IMR-90 (cell line): Measurements from ENCODE around the gene PRLR. TPM values are rescaled to one million over a fixed set of nuclear protein-coding genes. Genes with fewer than 3 reads are reported as not detected.
A peak's percentile ranks its signal among the peaks of the same experiment; 100 is the strongest.

Source experiments
- ATAC-seq: fragments of 200-7000 bp; cut with Tn5 transposase; 2 replicates; pipeline ENCODE4 v1.9.1; 2020; ENCODE audit warnings: low read depth, mild to moderate bottlenecking, moderate library complexity
- BruUV-seq: library from RNA; stranded (reverse); fragments of 400-500 nt; replicated peaks from 2 replicates; lab custom pipeline; 2021; lab: Mats Ljungman, UMichigan
- CTCF ChIA-PET: fragments of 300-600 bp; formaldehyde crosslinking; extraction: SDS; loops from one replicate; lab custom pipeline; 2021; ENCODE audit warnings: antibody characterized with exemption; lab: Yijun Ruan, JAX
- POLR2A ChIA-PET: fragments of 300-600 bp; sonication (Branson Sonifier 250); formaldehyde crosslinking; loops from one replicate; lab custom pipeline; 2022; ENCODE audit warnings: antibody characterized with exemption; ENCODE audit not compliant: unreplicated experiment; lab: Charles Lee
- DNase-seq: peaks from one replicate; pipeline ENCODE4 v3.0.0; 2013
- H2AFZ ChIP-seq: replicated peaks from 2 replicates; pipeline ENCODE3; 2013; ENCODE audit warnings: low read length, mild to moderate bottlenecking; ENCODE audit not compliant: poor library complexity
- H2AK5ac ChIP-seq: 2 replicates; pipeline ENCODE4 v1.6.1; 2013; ENCODE audit warnings: low read depth, low read length, inconsistent platforms
- H2AK9ac ChIP-seq: replicated peaks from 2 replicates; pipeline ENCODE3; 2013; ENCODE audit warnings: mild to moderate bottlenecking, low read depth, low read length, moderate library complexity; ENCODE audit not compliant: poor library complexity
- H2BK120ac ChIP-seq: 2 replicates; pipeline ENCODE4 v1.6.1; 2013; ENCODE audit warnings: low read depth, low read length, inconsistent platforms
- H2BK15ac ChIP-seq: 3 replicates; pipeline ENCODE4 v1.6.1; 2013; ENCODE audit warnings: low read depth, low read length, inconsistent platforms
- H2BK20ac ChIP-seq: 2 replicates; pipeline ENCODE4 v1.6.1; 2013; ENCODE audit warnings: low read depth, mild to moderate bottlenecking, inconsistent platforms, low read length, moderate library complexity
- H2BK5ac ChIP-seq: 2 replicates; pipeline ENCODE4 v1.6.1; 2013; ENCODE audit warnings: mild to moderate bottlenecking, low read depth, low read length, inconsistent platforms; ENCODE audit not compliant: poor library complexity, severe bottlenecking
- H3K14ac ChIP-seq: replicated peaks from 2 replicates; pipeline ENCODE4 v1.6.1; 2013; ENCODE audit warnings: low read depth, low read length, inconsistent platforms
- H3K18ac ChIP-seq: 2 replicates; pipeline ENCODE4 v1.6.1; 2013; ENCODE audit warnings: low read depth, low read length, control low read depth
- H3K23ac ChIP-seq: 2 replicates; pipeline ENCODE4 v1.6.1; 2013; ENCODE audit warnings: low read depth, low read length, inconsistent platforms
- H3K27ac ChIP-seq: 2 replicates; pipeline ENCODE4 v1.5.1; 2013; ENCODE audit warnings: mild to moderate bottlenecking, control low read depth, low read length; ENCODE audit not compliant: insufficient read depth
- H3K27me3 ChIP-seq: 2 replicates; pipeline ENCODE4 v1.6.1; 2013; ENCODE audit warnings: low read length; ENCODE audit not compliant: control insufficient read depth, insufficient read depth
- H3K36me3 ChIP-seq: 2 replicates; pipeline ENCODE4 v1.6.1; 2013; ENCODE audit warnings: low read length, mixed read lengths; ENCODE audit not compliant: control insufficient read depth, insufficient read depth
- H3K4ac ChIP-seq: 2 replicates; pipeline ENCODE4 v1.6.1; 2013; ENCODE audit warnings: low read depth, low read length, inconsistent platforms
- H3K4me1 ChIP-seq: 2 replicates; pipeline ENCODE4 v1.6.1; 2013; ENCODE audit warnings: low read length, mixed read lengths; ENCODE audit not compliant: control insufficient read depth, insufficient read depth
- H3K4me2 ChIP-seq: 2 replicates; pipeline ENCODE4 v1.6.1; 2013; ENCODE audit warnings: low read depth, mild to moderate bottlenecking, control low read depth, low read length, moderate library complexity
- H3K4me3 ChIP-seq: 2 replicates; pipeline ENCODE4 v1.5.1; 2013; ENCODE audit warnings: low read depth, mild to moderate bottlenecking, control low read depth, low read length, moderate library complexity; ENCODE audit not compliant: insufficient read depth
- H3K56ac ChIP-seq: 2 replicates; pipeline ENCODE4 v1.6.1; 2013; ENCODE audit warnings: low read length, inconsistent platforms; ENCODE audit not compliant: insufficient read depth; ENCODE audit errors: extremely low read depth
- H3K79me1 ChIP-seq, 2 experiments: 2 replicates each; pipeline ENCODE4 v1.6.1; 2013; ENCODE audit warnings: low read length in 2 of 2, inconsistent platforms in 1 of 2, low read depth in 1 of 2
- H3K9ac ChIP-seq: 2 replicates; pipeline ENCODE4 v1.6.1; 2013; ENCODE audit warnings: low read depth, low read length, control low read depth
- H3K9me1 ChIP-seq: 2 replicates; pipeline ENCODE4 v1.6.1; 2013; ENCODE audit warnings: low read length, inconsistent platforms; ENCODE audit not compliant: insufficient read depth
- H3K9me3 ChIP-seq: 2 replicates; pipeline ENCODE4 v1.6.1; 2013; ENCODE audit warnings: low read length; ENCODE audit not compliant: control insufficient read depth, insufficient read depth
- H4K20me1 ChIP-seq: 2 replicates; pipeline ENCODE4 v1.6.1; 2013; ENCODE audit warnings: low read length, inconsistent platforms; ENCODE audit not compliant: insufficient read depth
- H4K5ac ChIP-seq: 2 replicates; pipeline ENCODE4 v1.6.1; 2013; ENCODE audit warnings: mild to moderate bottlenecking, low read depth, low read length, control low read depth
- H4K8ac ChIP-seq, 2 experiments: 2 replicates each; pipeline ENCODE4 v1.6.1; 2013; ENCODE audit warnings: low read depth in 2 of 2, low read length in 2 of 2, control low read depth in 1 of 2, inconsistent platforms in 1 of 2
- H4K91ac ChIP-seq: 2 replicates; pipeline ENCODE4 v1.6.1; 2013; ENCODE audit warnings: low read depth, low read length, inconsistent platforms; ENCODE audit not compliant: insufficient read depth
- BHLHE40 ChIP-seq: fragments of 150-350 bp; IDR thresholded peaks from 2 replicates; pipeline ENCODE4 v1.6.1; 2016; ENCODE audit warnings: mild to moderate bottlenecking, low read depth, low read length
- CEBPB ChIP-seq: IDR thresholded peaks from 2 replicates; pipeline ENCODE4 v1.6.1; 2012; ENCODE audit warnings: low read depth, low read length, improper control_type of control experiment
- CHD1 ChIP-seq: IDR thresholded peaks from 2 replicates; pipeline ENCODE4 v1.6.1; 2012; ENCODE audit warnings: low read depth, low read length, improper control_type of control experiment
- FOS ChIP-seq: fragments of 150-350 bp; IDR thresholded peaks from 2 replicates; pipeline ENCODE4 v1.6.1; 2016; ENCODE audit warnings: low read depth, low read length
- MAFK ChIP-seq: IDR thresholded peaks from 2 replicates; pipeline ENCODE4 v1.6.1; 2012; ENCODE audit warnings: low read depth, low read length, improper control_type of control experiment
- MAZ ChIP-seq: IDR thresholded peaks from 2 replicates; pipeline ENCODE4 v1.6.1; 2012; ENCODE audit warnings: low read depth, mild to moderate bottlenecking, low read length, improper control_type of control experiment, moderate library complexity, borderline replicate concordance
- MXI1 ChIP-seq: IDR thresholded peaks from 2 replicates; pipeline ENCODE4 v1.6.1; 2012; ENCODE audit warnings: low read depth, mild to moderate bottlenecking, low read length, moderate library complexity, borderline replicate concordance
- NFE2L2 ChIP-seq: fragments of 150-350 bp; IDR thresholded peaks from 2 replicates; pipeline ENCODE4 v1.6.1; 2016; ENCODE audit warnings: low read depth, mild to moderate bottlenecking, low read length
- POLR2A ChIP-seq: IDR thresholded peaks from 2 replicates; pipeline ENCODE4 v1.6.1; 2012; ENCODE audit warnings: mild to moderate bottlenecking, low read depth, low read length
- RAD21 ChIP-seq: IDR thresholded peaks from 2 replicates; pipeline ENCODE4 v1.6.1; 2012; ENCODE audit warnings: low read length, improper control_type of control experiment
- RCOR1 ChIP-seq: IDR thresholded peaks from 2 replicates; pipeline ENCODE4 v1.6.1; 2012; ENCODE audit warnings: mild to moderate bottlenecking, low read length, improper control_type of control experiment; ENCODE audit not compliant: insufficient replicate concordance
- RFX5 ChIP-seq: IDR thresholded peaks from 2 replicates; pipeline ENCODE4 v1.8.0; 2012; ENCODE audit warnings: low read depth, mild to moderate bottlenecking, low read length, moderate library complexity
- SMC3 ChIP-seq: fragments of 150-350 bp; IDR thresholded peaks from 2 replicates; pipeline ENCODE4 v1.6.1; 2016; ENCODE audit warnings: low read depth, mild to moderate bottlenecking, antibody characterized with exemption, low read length, moderate library complexity
- WGBS, 2 experiments: methylation state at CpG; one replicate each; pipeline versions ENCODE4 v1.1.5 to v1.1.7; 2013; ENCODE audit warnings: missing lambda C conversion rate in 2 of 2; ENCODE audit not compliant: insufficient read length in 1 of 2; ENCODE audit errors: extremely low coverage in 2 of 2; 5-methylcytosine and 5-hydroxymethylcytosine counted together
- dilution Hi-C: fragments of 300-500 bp; cut with HindIII; formaldehyde crosslinking; loops from one replicate; pipeline ENCODE4 v1.14.3; 2018; ENCODE audit warnings: low sequenced_read_pairs; ENCODE audit not compliant: unreplicated experiment
- in situ Hi-C: fragments of 300-500 bp; cut with MboI; formaldehyde crosslinking; loops from 3 replicates; pipeline ENCODE4 v1.14.3; 2019; ENCODE audit warnings: low sequenced_read_pairs, inconsistent platforms, mixed read lengths
- intact Hi-C: fragments of 100-400 bp; cut with micrococcal nuclease; formaldehyde crosslinking; loops from 2 replicates; pipeline ENCODE4 v1.10.0; 2022
- polyA plus RNA-seq, 3 experiments: library from polyadenylated mRNA; depleted of rRNA; stranded (reverse); fragments of >200 nt; gene quantifications; 2 replicates each; pipeline ENCODE4 v1.2.3, GENCODE V29; 2012; ENCODE audit warnings: low replicate concordance in 1 of 3
- total RNA-seq: library from RNA; depleted of rRNA; stranded (reverse); fragments of >200 nt; gene quantifications from 2 replicates; pipeline ENCODE4 v1.2.3, GENCODE V29; 2012
- TF ChIP-seq, protein P1 (sequence below): fragments of 150-350 bp; IDR thresholded peaks from 2 replicates; pipeline ENCODE4 v1.6.1; 2016; ENCODE audit warnings: low read depth, mild to moderate bottlenecking, low read length, moderate library complexity, borderline replicate concordance
- TF ChIP-seq, protein P2 (sequence below): fragments of 150-350 bp; IDR thresholded peaks from 2 replicates; pipeline ENCODE4 v1.6.1; 2017; ENCODE audit warnings: mild to moderate bottlenecking, antibody characterized with exemption, low read length, low read depth
- TF ChIP-seq, protein P3 (sequence below): conservative IDR thresholded peaks from 2 replicates; pipeline ENCODE4 v1.5.1; 2012; ENCODE audit warnings: mild to moderate bottlenecking, low read depth, low read length, improper control_type of control experiment

The PRLR gene
- total and polyA plus RNA-seq, 2 of the 4 experiments (the other 2 are of a cell fraction) = 0.24 to 0.54 TPM

DNA sequence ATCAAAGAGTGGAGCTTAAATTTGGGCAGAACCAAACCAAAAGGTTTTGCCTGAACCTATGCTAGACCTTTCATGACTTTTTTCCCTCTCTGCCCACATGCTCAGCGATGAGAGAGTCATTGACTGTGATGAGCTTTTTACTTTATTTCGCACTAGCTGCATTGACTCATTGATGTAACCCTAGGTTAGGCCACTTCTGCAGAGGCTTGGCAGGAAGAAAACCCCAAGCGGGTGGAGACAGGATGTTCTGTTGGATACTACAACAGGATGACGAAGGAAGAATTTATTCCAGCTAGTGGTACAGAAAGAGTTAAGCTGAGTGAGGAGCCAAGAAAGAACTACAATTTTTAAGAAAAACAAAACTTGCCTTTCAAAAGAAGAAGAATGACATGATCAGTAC lies 201.0 kb downstream of the PRLR start:
- POLR2A ChIA-PET = no interaction called here

More for the DNA sequence above, 201.0 kb downstream of the PRLR start:
- Histone ChIP-seq H4K5ac (no peak overlapping the region), H3K14ac (no peak overlapping the region), H3K4ac (no peak overlapping the region), H3K23ac (no peak overlapping the region), H2BK120ac (0 out of 2 replicates have a peak overlapping the region, but pooled peaks have one; percentile 13), H2AFZ (no peak overlapping the region), H4K8ac (peak overlapping the region in 1 of 2 experiments; percentile 51; a peak in 1 of 4 replicates), H3K4me3 (no peak overlapping the region), H3K9ac (no peak overlapping the region), H2AK9ac (no peak overlapping the region), H2AK5ac (no peak overlapping the region), H3K4me2 (peak overlapping the region; percentile 19; the same call in 1 of the 2 replicates), H2BK15ac (peak overlapping the region; percentile 60; the same call in 1 of the 3 replicates), H3K27ac (no peak overlapping the region), H4K20me1 (no peaks in the 10 kb centered on the region), H3K27me3 (peaks cover 2% of the 10 kb centered on the region), H4K91ac (no peak overlapping the region), H3K9me3 (no peaks in the 10 kb centered on the region), H3K56ac (no peak overlapping the region), H3K18ac (peak overlapping the region; percentile 60; the same call in 1 of the 2 replicates), H2BK20ac (no peak overlapping the region; the same call in 1 of the 2 replicates), H3K4me1 (peaks cover 4% of the 10 kb centered on the region; the same call in 1 of the 2 replicates), H3K79me1 (no peaks in the 10 kb centered on the region), H3K36me3 (no peaks in the 10 kb centered on the region), H2BK5ac (no peak overlapping the region), H3K9me1 (no peaks in the 10 kb centered on the region)
- intact Hi-C loops = no loop called here
- TF ChIP-seq MAZ (no peak), FOS (0 out of 2 replicates have a peak, but pooled peaks have one; percentile 44), POLR2A (no peak), RCOR1 (no peak), NFE2L2 (no peak), CEBPB (0 out of 2 replicates have a peak, but pooled peaks have one; percentile 14), MXI1 (0 out of 2 replicates have a peak, but pooled peaks have one; percentile 30), RFX5 (no peak), CHD1 (no peak), RAD21 (no peak), MAFK (no peak), SMC3 (no peak), BHLHE40 (no peak)
- TF ChIP-seq, protein P1, sequence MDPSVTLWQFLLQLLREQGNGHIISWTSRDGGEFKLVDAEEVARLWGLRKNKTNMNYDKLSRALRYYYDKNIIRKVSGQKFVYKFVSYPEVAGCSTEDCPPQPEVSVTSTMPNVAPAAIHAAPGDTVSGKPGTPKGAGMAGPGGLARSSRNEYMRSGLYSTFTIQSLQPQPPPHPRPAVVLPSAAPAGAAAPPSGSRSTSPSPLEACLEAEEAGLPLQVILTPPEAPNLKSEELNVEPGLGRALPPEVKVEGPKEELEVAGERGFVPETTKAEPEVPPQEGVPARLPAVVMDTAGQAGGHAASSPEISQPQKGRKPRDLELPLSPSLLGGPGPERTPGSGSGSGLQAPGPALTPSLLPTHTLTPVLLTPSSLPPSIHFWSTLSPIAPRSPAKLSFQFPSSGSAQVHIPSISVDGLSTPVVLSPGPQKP = no peak
- TF ChIP-seq, protein P2, sequence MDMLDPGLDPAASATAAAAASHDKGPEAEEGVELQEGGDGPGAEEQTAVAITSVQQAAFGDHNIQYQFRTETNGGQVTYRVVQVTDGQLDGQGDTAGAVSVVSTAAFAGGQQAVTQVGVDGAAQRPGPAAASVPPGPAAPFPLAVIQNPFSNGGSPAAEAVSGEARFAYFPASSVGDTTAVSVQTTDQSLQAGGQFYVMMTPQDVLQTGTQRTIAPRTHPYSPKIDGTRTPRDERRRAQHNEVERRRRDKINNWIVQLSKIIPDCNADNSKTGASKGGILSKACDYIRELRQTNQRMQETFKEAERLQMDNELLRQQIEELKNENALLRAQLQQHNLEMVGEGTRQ = no peak
- TF ChIP-seq, protein P3, sequence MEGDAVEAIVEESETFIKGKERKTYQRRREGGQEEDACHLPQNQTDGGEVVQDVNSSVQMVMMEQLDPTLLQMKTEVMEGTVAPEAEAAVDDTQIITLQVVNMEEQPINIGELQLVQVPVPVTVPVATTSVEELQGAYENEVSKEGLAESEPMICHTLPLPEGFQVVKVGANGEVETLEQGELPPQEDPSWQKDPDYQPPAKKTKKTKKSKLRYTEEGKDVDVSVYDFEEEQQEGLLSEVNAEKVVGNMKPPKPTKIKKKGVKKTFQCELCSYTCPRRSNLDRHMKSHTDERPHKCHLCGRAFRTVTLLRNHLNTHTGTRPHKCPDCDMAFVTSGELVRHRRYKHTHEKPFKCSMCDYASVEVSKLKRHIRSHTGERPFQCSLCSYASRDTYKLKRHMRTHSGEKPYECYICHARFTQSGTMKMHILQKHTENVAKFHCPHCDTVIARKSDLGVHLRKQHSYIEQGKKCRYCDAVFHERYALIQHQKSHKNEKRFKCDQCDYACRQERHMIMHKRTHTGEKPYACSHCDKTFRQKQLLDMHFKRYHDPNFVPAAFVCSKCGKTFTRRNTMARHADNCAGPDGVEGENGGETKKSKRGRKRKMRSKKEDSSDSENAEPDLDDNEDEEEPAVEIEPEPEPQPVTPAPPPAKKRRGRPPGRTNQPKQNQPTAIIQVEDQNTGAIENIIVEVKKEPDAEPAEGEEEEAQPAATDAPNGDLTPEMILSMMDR = no peak
- ATAC-seq (peak; percentile 78), DNase-seq (peak; percentile 91)
- dilution Hi-C loops = no loop called here
- no TSS peak for BruUV-seq
- in situ Hi-C loops = no loop called here
- no CpG with 5 or more reads among the region's 4 CpGs for WGBS, 2 experiments
- CTCF ChIA-PET = no interaction called here
